T-helper 22 cell (primary cell): ENCODE results near the gene SPNS2.
"Not testable (repeated sequence)": the region's sequence is repeated elsewhere in the genome, so short reads cannot be mapped to it uniquely, and the experiment has no call there.

ENCODE experiments used
- DNase-seq: peaks from one replicate; pipeline ENCODE4 v3.0.0-alpha.2; 2020; ENCODE audit warnings: low read depth

The SPNS2 gene

GRCh38 chr17:4572131-4572530 is 73.5 kb downstream of the SPNS2 start:
- DNase-seq, result no peak

- DNase-seq, result no peak
These were observed 74.4 kb downstream of the SPNS2 start for GRCh38 chr17:4573115-4573514.

GRCh38 chr17:4573669-4574068 is 75.0 kb downstream of the SPNS2 start:
- DNase-seq, result peak; percentile 18

- DNase-seq, result no peak
These were observed 75.9 kb downstream of the SPNS2 start for GRCh38 chr17:4574448-4575045.

- no peak for DNase-seq
These were observed 77.5 kb downstream of the SPNS2 start for GRCh38 chr17:4576161-4576558.

- no peak for DNase-seq
These were observed 78.1 kb downstream of the SPNS2 start for GRCh38 chr17:4576729-4577322.

- no peak for DNase-seq
These were observed 78.8 kb downstream of the SPNS2 start for GRCh38 chr17:4577386-4577993.

- DNase-seq, result not testable (repeated sequence)
These were observed 79.7 kb downstream of the SPNS2 start for GRCh38 chr17:4578349-4578748.

- DNase-seq, result no peak
These were observed 81.0 kb downstream of the SPNS2 start for GRCh38 chr17:4579678-4580077.

GRCh38 chr17:4580291-4580690 is 81.6 kb downstream of the SPNS2 start:
- DNase-seq, result no peak

GRCh38 chr17:4582101-4582501 is 83.4 kb downstream of the SPNS2 start:
- no peak for DNase-seq

- DNase-seq, result no peak
These were observed 84.0 kb downstream of the SPNS2 start for GRCh38 chr17:4582691-4583090.

- no peak for DNase-seq
These were observed 84.5 kb downstream of the SPNS2 start for GRCh38 chr17:4583206-4583605.

GRCh38 chr17:4583782-4584100 is 85.1 kb downstream of the SPNS2 start:
- DNase-seq, result no peak

GRCh38 chr17:4584101-4584916 is 85.6 kb downstream of the SPNS2 start, which contains the start of gene SMTNL2:
Gene SMTNL2 (plus strand): TSS chr17:4584529. CDS start chr17:4584606, 77 bp downstream.
- DNase-seq, result no peak

GRCh38 chr17:4584917-4585637 is 86.4 kb downstream of the SPNS2 start:
- no peak for DNase-seq

- no peak for DNase-seq
These were observed 86.9 kb downstream of the SPNS2 start for GRCh38 chr17:4585638-4585994.

- DNase-seq, result no peak
These were observed 87.4 kb downstream of the SPNS2 start for GRCh38 chr17:4586043-4586442.

GRCh38 chr17:4587195-4587594 is 88.5 kb downstream of the SPNS2 start:
- no peak for DNase-seq

- no peak for DNase-seq
These were observed 89.1 kb downstream of the SPNS2 start for GRCh38 chr17:4587803-4588202.

GRCh38 chr17:4588391-4588790 is 89.7 kb downstream of the SPNS2 start:
- DNase-seq, result no peak
